ENCODE measurements around the gene ADK. TPM values are rescaled to one million over a fixed set of nuclear protein-coding genes. Genes with fewer than 3 reads are reported as not detected.
"Not testable (repeated sequence)": the region's sequence is repeated elsewhere in the genome, so short reads cannot be mapped to it uniquely, and the experiment has no call there.

Gene ADK
- total RNA-seq, 1 experiment from 2014 or later, result 51.4 TPM

- DNase-seq (ENCODE audit: low spot score), result peak; percentile 83
Observed at GRCh38 chr10:74145133-74145532, 5.9 kb upstream of the ADK start.

GRCh38 chr10:74146980-74147379, 4.0 kb upstream of the ADK start:
- DNase-seq (ENCODE audit: low spot score), result not testable (repeated sequence)

DNA sequence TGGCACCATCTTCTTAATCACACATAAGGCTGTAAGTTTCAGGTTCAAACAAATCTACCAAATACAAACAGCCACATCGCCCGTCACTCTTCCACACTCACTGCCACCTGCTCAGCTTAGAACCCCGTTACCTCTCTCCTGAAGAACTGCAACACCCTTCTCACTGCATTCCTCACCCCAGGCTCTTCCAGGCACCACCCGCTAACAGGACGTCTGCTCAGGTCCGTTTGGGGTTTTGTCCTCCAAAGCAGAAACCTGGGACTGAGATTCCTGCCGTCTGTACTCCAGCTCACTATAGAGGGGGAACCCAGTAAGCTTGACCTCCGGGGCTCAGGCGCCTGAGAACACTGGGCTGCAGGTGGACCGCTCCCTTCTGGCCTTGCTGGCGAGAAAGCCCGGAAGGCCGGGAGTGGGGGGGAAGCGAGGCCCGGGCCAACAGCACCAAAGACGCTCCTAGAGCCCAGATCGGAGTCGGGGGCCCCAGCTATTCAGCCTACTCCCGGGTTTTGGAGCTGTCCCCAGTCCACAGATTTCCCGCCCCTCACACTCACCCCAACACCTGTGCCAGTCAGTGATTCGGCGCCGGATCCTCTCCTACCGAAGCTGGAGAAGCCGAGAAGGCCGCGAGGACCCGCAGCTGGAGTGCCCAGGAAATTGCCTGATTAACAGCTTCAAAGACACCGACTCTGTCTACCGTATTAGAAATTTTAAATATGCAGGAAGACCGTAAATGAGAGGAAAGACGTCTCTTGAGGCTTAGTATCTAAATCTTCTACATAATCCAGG, 624 bp upstream of the ADK start, which contains the start of gene AP3M1:
Gene AP3M1, minus strand, starts transcription at position 625 of the 786 bp plus-strand sequence. CDS start 12,449 bp downstream, outside the sequence.
- DNase-seq (ENCODE audit: low spot score), result no peak

- DNase-seq (ENCODE audit: low spot score), result no peak
Observed at GRCh38 chr10:74151879-74152722, 1.1 kb downstream of the ADK start.

DNA sequence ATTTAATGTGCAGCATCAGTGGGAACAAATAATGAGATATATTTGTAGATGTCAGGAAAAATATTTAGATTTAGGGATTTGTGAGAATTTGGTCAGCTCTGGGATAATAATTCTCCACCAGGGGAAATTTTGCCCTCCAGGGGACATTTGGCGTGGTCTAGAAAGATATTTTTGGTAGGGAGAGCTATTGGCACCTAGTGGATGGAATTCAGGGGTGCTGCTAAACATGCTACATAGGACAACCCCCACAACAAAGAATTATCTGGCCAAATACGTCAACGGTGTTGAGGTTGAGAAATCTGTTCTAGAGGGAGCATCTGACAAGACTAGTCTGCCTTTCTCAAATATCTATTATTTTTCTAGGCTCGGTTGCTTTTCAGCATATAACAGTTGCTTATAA, 2.1 kb downstream of the ADK start:
- peak; percentile 37 for DNase-seq (ENCODE audit: low spot score)

GRCh38 chr10:74153676-74154075, 2.7 kb downstream of the ADK start:
- no peak for DNase-seq (ENCODE audit: low spot score)

DNA sequence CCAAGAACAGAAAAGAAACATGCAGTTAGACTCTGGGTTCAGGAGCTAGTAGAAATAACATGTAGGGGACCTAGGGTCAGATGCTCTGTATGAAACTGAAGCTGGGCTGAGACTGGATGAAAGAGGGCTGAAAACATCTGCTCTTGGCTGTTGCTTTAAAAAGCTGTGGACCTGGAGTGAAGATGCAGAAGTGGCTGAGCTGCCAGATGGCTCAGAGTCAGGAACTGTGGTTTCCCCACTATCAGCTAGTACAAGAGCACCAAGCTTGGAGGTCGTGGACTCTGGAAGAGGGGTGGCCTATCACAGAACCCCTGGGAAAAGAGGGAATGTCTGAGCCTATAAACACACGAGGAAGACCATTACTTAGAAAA, 5.9 kb downstream of the ADK start:
- DNase-seq (ENCODE audit: low spot score), result no peak

- DNase-seq (ENCODE audit: low spot score), result no peak
Observed at GRCh38 chr10:74160013-74160412, 9.0 kb downstream of the ADK start.

- DNase-seq (ENCODE audit: low spot score), result no peak
Observed at GRCh38 chr10:74163319-74164068, 12.5 kb downstream of the ADK start.

GRCh38 chr10:74164716-74165529, 13.9 kb downstream of the ADK start:
- DNase-seq (ENCODE audit: low spot score), result no peak

- no peak for DNase-seq (ENCODE audit: low spot score)
Observed at GRCh38 chr10:74165530-74165901, 14.5 kb downstream of the ADK start.

DNA sequence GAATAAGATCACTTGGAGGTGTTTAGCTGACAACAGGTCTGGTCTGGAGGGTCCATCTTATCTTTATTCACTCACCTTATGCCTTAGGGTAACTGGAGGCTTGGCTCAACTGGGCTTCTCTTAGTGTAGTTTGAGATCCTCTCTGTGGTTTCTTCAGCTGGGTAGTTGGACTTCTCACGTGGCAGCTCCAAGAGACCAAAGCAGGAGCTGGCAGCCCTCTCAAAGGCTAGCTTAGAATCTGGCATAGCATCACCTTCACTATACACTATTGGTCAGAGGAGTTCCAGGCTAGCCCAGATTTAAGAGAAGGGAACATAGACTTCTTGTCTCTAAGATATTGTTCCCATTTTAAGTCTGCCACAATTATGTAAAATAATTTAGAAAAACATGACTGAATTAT, 16.4 kb downstream of the ADK start:
- no peak for DNase-seq (ENCODE audit: low spot score)

GRCh38 chr10:74171625-74172024, 20.6 kb downstream of the ADK start:
- no peak for DNase-seq (ENCODE audit: low spot score)

DNA sequence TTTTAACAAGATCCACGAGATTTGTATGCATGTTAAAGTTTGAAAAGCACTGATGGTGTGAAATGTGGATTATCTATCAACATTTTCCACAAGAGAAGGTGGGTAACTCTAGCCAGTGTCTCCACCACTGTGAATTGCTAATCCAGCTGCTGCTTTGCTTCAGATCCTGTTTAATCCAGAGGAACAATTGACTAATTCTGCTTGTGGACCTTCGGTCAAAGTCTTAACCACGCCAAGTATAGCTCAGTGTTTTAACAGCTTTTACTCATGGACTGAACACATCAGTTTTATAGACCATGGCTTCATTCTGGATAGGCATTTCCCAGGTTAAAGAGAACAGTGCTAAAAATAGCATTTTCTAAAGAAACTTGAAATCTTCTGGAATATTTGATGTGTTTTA, 23.5 kb downstream of the ADK start:
- no peak for DNase-seq (ENCODE audit: low spot score)

DNA sequence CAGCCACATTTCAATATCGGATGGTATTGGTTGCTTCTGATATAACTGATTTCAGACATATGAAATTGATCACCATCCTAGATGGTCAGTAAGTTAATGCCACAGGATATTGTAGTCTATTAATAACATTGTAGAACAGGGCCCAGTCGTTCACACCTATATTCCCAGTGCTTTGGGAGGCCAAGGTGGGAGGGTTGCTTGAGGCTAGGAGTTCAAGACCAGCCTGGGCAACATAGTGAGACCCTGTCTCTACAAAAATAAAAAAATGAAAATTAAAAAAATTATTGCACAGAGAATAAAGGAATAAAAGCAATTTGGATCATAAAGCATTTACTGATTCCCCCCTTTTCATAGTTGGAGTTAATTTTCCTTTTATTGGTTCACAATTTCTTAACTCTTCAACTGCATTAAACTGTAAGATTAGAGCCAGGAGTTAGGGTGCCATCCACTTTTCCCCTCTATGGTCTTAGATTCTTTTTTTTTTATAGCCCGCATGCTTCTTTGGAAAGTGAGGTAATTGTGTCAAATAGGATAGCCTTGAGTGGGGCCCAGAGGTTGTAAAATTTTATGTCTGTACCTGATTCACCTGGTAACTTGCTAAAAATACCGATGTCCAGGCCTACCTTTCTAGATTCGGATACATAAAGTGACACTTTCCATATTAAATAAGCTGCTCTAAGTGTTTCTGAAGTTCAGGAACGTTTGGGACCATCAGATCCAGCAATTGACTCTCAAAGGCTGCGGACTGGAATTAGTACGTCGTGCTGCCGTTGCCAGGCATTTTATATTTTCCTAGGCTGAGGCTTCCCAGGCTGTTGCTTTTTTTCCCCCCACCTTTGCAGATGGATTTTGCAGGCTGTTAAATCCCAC, 24.7 kb downstream of the ADK start:
- DNase-seq (ENCODE audit: low spot score), result no peak

- peak; percentile 94 for DNase-seq (ENCODE audit: low spot score)
Observed at GRCh38 chr10:74176380-74177139, 25.5 kb downstream of the ADK start.

- DNase-seq (ENCODE audit: low spot score), result peak; percentile 25
Observed at GRCh38 chr10:74177140-74177677, 26.2 kb downstream of the ADK start.

DNA sequence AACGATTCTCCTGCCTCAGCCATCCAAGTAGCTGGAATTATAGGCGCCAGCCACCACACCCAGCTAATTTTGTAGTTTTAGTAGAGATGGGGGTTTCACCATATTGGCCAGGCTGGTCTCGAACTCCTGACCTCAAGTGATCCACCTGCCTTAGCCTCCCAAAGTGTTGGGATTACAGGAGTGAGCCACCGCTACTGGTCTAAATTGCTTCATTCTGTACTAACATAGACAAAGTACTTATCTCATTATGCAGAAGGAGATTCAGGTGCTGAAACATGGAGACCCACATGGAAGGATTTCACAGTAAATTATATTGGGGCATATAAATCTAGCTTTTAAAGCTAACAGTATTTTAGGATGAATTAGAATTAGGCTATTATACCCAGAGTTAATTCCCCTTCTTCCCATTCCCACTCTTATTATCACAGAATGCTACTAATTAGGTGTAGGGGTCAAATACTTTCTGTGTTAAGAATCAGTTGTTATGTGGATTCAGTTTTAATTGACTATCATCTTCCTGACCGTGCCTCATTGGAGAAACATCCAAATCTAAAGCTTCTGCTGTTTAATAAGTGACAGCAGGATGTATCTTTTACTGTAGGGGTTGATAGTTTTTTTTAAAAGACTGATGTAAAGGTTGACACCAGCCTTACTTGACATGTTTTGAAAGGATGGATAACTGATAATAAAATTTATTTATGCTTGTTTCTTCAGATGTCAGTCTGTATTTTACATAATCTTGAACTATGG, 27.2 kb downstream of the ADK start:
- DNase-seq (ENCODE audit: low spot score), result no peak
